IMR-90 (cell line): ENCODE results near the gene NEURL4. TPM values are rescaled to one million over a fixed set of nuclear protein-coding genes. Genes with fewer than 3 reads are reported as not detected.

Source experiments
- ATAC-seq: fragments of 200-7000 bp; cut with Tn5 transposase; 2 replicates; pipeline ENCODE4 v1.9.1; 2020; ENCODE audit warnings: low read depth, mild to moderate bottlenecking, moderate library complexity
- BruUV-seq: library from RNA; stranded (reverse); fragments of 400-500 nt; replicated peaks from 2 replicates; lab custom pipeline; 2021; lab: Mats Ljungman, UMichigan
- CTCF ChIA-PET: fragments of 300-600 bp; formaldehyde crosslinking; extraction: SDS; loops from one replicate; lab custom pipeline; 2021; ENCODE audit warnings: antibody characterized with exemption; lab: Yijun Ruan, JAX
- POLR2A ChIA-PET: fragments of 300-600 bp; sonication (Branson Sonifier 250); formaldehyde crosslinking; loops from one replicate; lab custom pipeline; 2022; ENCODE audit warnings: antibody characterized with exemption; ENCODE audit not compliant: unreplicated experiment; lab: Charles Lee
- DNase-seq: peaks from one replicate; pipeline ENCODE4 v3.0.0; 2013
- H2AFZ ChIP-seq: replicated peaks from 2 replicates; pipeline ENCODE3; 2013; ENCODE audit warnings: low read length, mild to moderate bottlenecking; ENCODE audit not compliant: poor library complexity
- H2AK5ac ChIP-seq: 2 replicates; pipeline ENCODE4 v1.6.1; 2013; ENCODE audit warnings: low read depth, low read length, inconsistent platforms
- H2AK9ac ChIP-seq: replicated peaks from 2 replicates; pipeline ENCODE3; 2013; ENCODE audit warnings: mild to moderate bottlenecking, low read depth, low read length, moderate library complexity; ENCODE audit not compliant: poor library complexity
- H2BK120ac ChIP-seq: 2 replicates; pipeline ENCODE4 v1.6.1; 2013; ENCODE audit warnings: low read depth, low read length, inconsistent platforms
- H2BK15ac ChIP-seq: 3 replicates; pipeline ENCODE4 v1.6.1; 2013; ENCODE audit warnings: low read depth, low read length, inconsistent platforms
- H2BK20ac ChIP-seq: 2 replicates; pipeline ENCODE4 v1.6.1; 2013; ENCODE audit warnings: low read depth, mild to moderate bottlenecking, inconsistent platforms, low read length, moderate library complexity
- H2BK5ac ChIP-seq: 2 replicates; pipeline ENCODE4 v1.6.1; 2013; ENCODE audit warnings: mild to moderate bottlenecking, low read depth, low read length, inconsistent platforms; ENCODE audit not compliant: poor library complexity, severe bottlenecking
- H3K14ac ChIP-seq: replicated peaks from 2 replicates; pipeline ENCODE4 v1.6.1; 2013; ENCODE audit warnings: low read depth, low read length, inconsistent platforms
- H3K18ac ChIP-seq: 2 replicates; pipeline ENCODE4 v1.6.1; 2013; ENCODE audit warnings: low read depth, low read length, control low read depth
- H3K23ac ChIP-seq: 2 replicates; pipeline ENCODE4 v1.6.1; 2013; ENCODE audit warnings: low read depth, low read length, inconsistent platforms
- H3K27ac ChIP-seq: 2 replicates; pipeline ENCODE4 v1.5.1; 2013; ENCODE audit warnings: mild to moderate bottlenecking, control low read depth, low read length; ENCODE audit not compliant: insufficient read depth
- H3K27me3 ChIP-seq: 2 replicates; pipeline ENCODE4 v1.6.1; 2013; ENCODE audit warnings: low read length; ENCODE audit not compliant: control insufficient read depth, insufficient read depth
- H3K36me3 ChIP-seq: 2 replicates; pipeline ENCODE4 v1.6.1; 2013; ENCODE audit warnings: low read length, mixed read lengths; ENCODE audit not compliant: control insufficient read depth, insufficient read depth
- H3K4ac ChIP-seq: 2 replicates; pipeline ENCODE4 v1.6.1; 2013; ENCODE audit warnings: low read depth, low read length, inconsistent platforms
- H3K4me1 ChIP-seq: 2 replicates; pipeline ENCODE4 v1.6.1; 2013; ENCODE audit warnings: low read length, mixed read lengths; ENCODE audit not compliant: control insufficient read depth, insufficient read depth
- H3K4me2 ChIP-seq: 2 replicates; pipeline ENCODE4 v1.6.1; 2013; ENCODE audit warnings: low read depth, mild to moderate bottlenecking, control low read depth, low read length, moderate library complexity
- H3K4me3 ChIP-seq: 2 replicates; pipeline ENCODE4 v1.5.1; 2013; ENCODE audit warnings: low read depth, mild to moderate bottlenecking, control low read depth, low read length, moderate library complexity; ENCODE audit not compliant: insufficient read depth
- H3K56ac ChIP-seq: 2 replicates; pipeline ENCODE4 v1.6.1; 2013; ENCODE audit warnings: low read length, inconsistent platforms; ENCODE audit not compliant: insufficient read depth; ENCODE audit errors: extremely low read depth
- H3K79me1 ChIP-seq, 2 experiments: 2 replicates each; pipeline ENCODE4 v1.6.1; 2013; ENCODE audit warnings: low read length in 2 of 2, inconsistent platforms in 1 of 2, low read depth in 1 of 2
- H3K9ac ChIP-seq: 2 replicates; pipeline ENCODE4 v1.6.1; 2013; ENCODE audit warnings: low read depth, low read length, control low read depth
- H3K9me1 ChIP-seq: 2 replicates; pipeline ENCODE4 v1.6.1; 2013; ENCODE audit warnings: low read length, inconsistent platforms; ENCODE audit not compliant: insufficient read depth
- H3K9me3 ChIP-seq: 2 replicates; pipeline ENCODE4 v1.6.1; 2013; ENCODE audit warnings: low read length; ENCODE audit not compliant: control insufficient read depth, insufficient read depth
- H4K20me1 ChIP-seq: 2 replicates; pipeline ENCODE4 v1.6.1; 2013; ENCODE audit warnings: low read length, inconsistent platforms; ENCODE audit not compliant: insufficient read depth
- H4K5ac ChIP-seq: 2 replicates; pipeline ENCODE4 v1.6.1; 2013; ENCODE audit warnings: mild to moderate bottlenecking, low read depth, low read length, control low read depth
- H4K8ac ChIP-seq, 2 experiments: 2 replicates each; pipeline ENCODE4 v1.6.1; 2013; ENCODE audit warnings: low read depth in 2 of 2, low read length in 2 of 2, control low read depth in 1 of 2, inconsistent platforms in 1 of 2
- H4K91ac ChIP-seq: 2 replicates; pipeline ENCODE4 v1.6.1; 2013; ENCODE audit warnings: low read depth, low read length, inconsistent platforms; ENCODE audit not compliant: insufficient read depth
- BHLHE40 ChIP-seq: fragments of 150-350 bp; IDR thresholded peaks from 2 replicates; pipeline ENCODE4 v1.6.1; 2016; ENCODE audit warnings: mild to moderate bottlenecking, low read depth, low read length
- CEBPB ChIP-seq: IDR thresholded peaks from 2 replicates; pipeline ENCODE4 v1.6.1; 2012; ENCODE audit warnings: low read depth, low read length, improper control_type of control experiment
- CHD1 ChIP-seq: IDR thresholded peaks from 2 replicates; pipeline ENCODE4 v1.6.1; 2012; ENCODE audit warnings: low read depth, low read length, improper control_type of control experiment
- CTCF ChIP-seq: conservative IDR thresholded peaks from 2 replicates; pipeline ENCODE4 v1.5.1; 2012; ENCODE audit warnings: mild to moderate bottlenecking, low read depth, low read length, improper control_type of control experiment
- ELK1 ChIP-seq: fragments of 150-350 bp; IDR thresholded peaks from 2 replicates; pipeline ENCODE4 v1.6.1; 2016; ENCODE audit warnings: low read depth, mild to moderate bottlenecking, low read length, moderate library complexity, borderline replicate concordance
- FOS ChIP-seq: fragments of 150-350 bp; IDR thresholded peaks from 2 replicates; pipeline ENCODE4 v1.6.1; 2016; ENCODE audit warnings: low read depth, low read length
- MAFK ChIP-seq: IDR thresholded peaks from 2 replicates; pipeline ENCODE4 v1.6.1; 2012; ENCODE audit warnings: low read depth, low read length, improper control_type of control experiment
- MAZ ChIP-seq: IDR thresholded peaks from 2 replicates; pipeline ENCODE4 v1.6.1; 2012; ENCODE audit warnings: low read depth, mild to moderate bottlenecking, low read length, improper control_type of control experiment, moderate library complexity, borderline replicate concordance
- MXI1 ChIP-seq: IDR thresholded peaks from 2 replicates; pipeline ENCODE4 v1.6.1; 2012; ENCODE audit warnings: low read depth, mild to moderate bottlenecking, low read length, moderate library complexity, borderline replicate concordance
- NFE2L2 ChIP-seq: fragments of 150-350 bp; IDR thresholded peaks from 2 replicates; pipeline ENCODE4 v1.6.1; 2016; ENCODE audit warnings: low read depth, mild to moderate bottlenecking, low read length
- POLR2A ChIP-seq: IDR thresholded peaks from 2 replicates; pipeline ENCODE4 v1.6.1; 2012; ENCODE audit warnings: mild to moderate bottlenecking, low read depth, low read length
- RAD21 ChIP-seq: IDR thresholded peaks from 2 replicates; pipeline ENCODE4 v1.6.1; 2012; ENCODE audit warnings: low read length, improper control_type of control experiment
- RCOR1 ChIP-seq: IDR thresholded peaks from 2 replicates; pipeline ENCODE4 v1.6.1; 2012; ENCODE audit warnings: mild to moderate bottlenecking, low read length, improper control_type of control experiment; ENCODE audit not compliant: insufficient replicate concordance
- RFX5 ChIP-seq: IDR thresholded peaks from 2 replicates; pipeline ENCODE4 v1.8.0; 2012; ENCODE audit warnings: low read depth, mild to moderate bottlenecking, low read length, moderate library complexity
- SMC3 ChIP-seq: fragments of 150-350 bp; IDR thresholded peaks from 2 replicates; pipeline ENCODE4 v1.6.1; 2016; ENCODE audit warnings: low read depth, mild to moderate bottlenecking, antibody characterized with exemption, low read length, moderate library complexity
- USF2 ChIP-seq: fragments of 150-350 bp; IDR thresholded peaks from 2 replicates; pipeline ENCODE4 v1.6.1; 2017; ENCODE audit warnings: mild to moderate bottlenecking, antibody characterized with exemption, low read length, low read depth
- WGBS, 2 experiments: methylation state at CpG; one replicate each; pipeline versions ENCODE4 v1.1.5 to v1.1.7; 2013; ENCODE audit warnings: missing lambda C conversion rate in 2 of 2; ENCODE audit not compliant: insufficient read length in 1 of 2; ENCODE audit errors: extremely low coverage in 2 of 2; 5-methylcytosine and 5-hydroxymethylcytosine counted together
- dilution Hi-C: fragments of 300-500 bp; cut with HindIII; formaldehyde crosslinking; loops from one replicate; pipeline ENCODE4 v1.14.3; 2018; ENCODE audit warnings: low sequenced_read_pairs; ENCODE audit not compliant: unreplicated experiment
- in situ Hi-C: fragments of 300-500 bp; cut with MboI; formaldehyde crosslinking; loops from 3 replicates; pipeline ENCODE4 v1.14.3; 2019; ENCODE audit warnings: low sequenced_read_pairs, inconsistent platforms, mixed read lengths
- intact Hi-C: fragments of 100-400 bp; cut with micrococcal nuclease; formaldehyde crosslinking; loops from 2 replicates; pipeline ENCODE4 v1.10.0; 2022
- polyA plus RNA-seq, 3 experiments: library from polyadenylated mRNA; depleted of rRNA; stranded (reverse); fragments of >200 nt; gene quantifications; 2 replicates each; pipeline ENCODE4 v1.2.3, GENCODE V29; 2012; ENCODE audit warnings: low replicate concordance in 1 of 3
- total RNA-seq: library from RNA; depleted of rRNA; stranded (reverse); fragments of >200 nt; gene quantifications from 2 replicates; pipeline ENCODE4 v1.2.3, GENCODE V29; 2012

Gene NEURL4
- total and polyA plus RNA-seq, 2 of the 4 experiments (the other 2 are of a cell fraction) = 8.4 to 23.3 TPM

- no TSS peak for BruUV-seq
- H3K9me3 ChIP-seq = no peaks in the 10 kb centered on the region
- in situ Hi-C loops (no loop called here), dilution Hi-C loops (no loop called here), intact Hi-C loops (no loop called here)
- no peak overlapping the region for H4K8ac ChIP-seq
- H2BK15ac ChIP-seq = no peak overlapping the region
- H3K4ac ChIP-seq = no peak overlapping the region
- ATAC-seq = no peak
- H2AK9ac ChIP-seq = no peak overlapping the region
- H4K5ac ChIP-seq = no peak overlapping the region
- TF ChIP-seq BHLHE40 (no peak), MXI1 (no peak), SMC3 (no peak), CTCF (no peak), CHD1 (no peak), ELK1 (no peak), NFE2L2 (no peak), USF2 (no peak), MAFK (no peak), FOS (no peak), RCOR1 (no peak), RAD21 (no peak), MAZ (no peak), POLR2A (no peak), RFX5 (no peak), CEBPB (no peak)
- no peak overlapping the region for H2AK5ac ChIP-seq
- no peak for DNase-seq
- no peaks in the 10 kb centered on the region for H4K20me1 ChIP-seq
- H3K9ac ChIP-seq = no peak overlapping the region
- H2AFZ ChIP-seq = no peak overlapping the region
- H3K4me1 ChIP-seq = peaks cover 2% of the 10 kb centered on the region; the same call in 1 of the 2 replicates
- H3K56ac ChIP-seq = no peak overlapping the region
- no peak overlapping the region for H4K91ac ChIP-seq
- H3K36me3 ChIP-seq = no peaks in the 10 kb centered on the region
- no peak overlapping the region for H3K4me2 ChIP-seq
- WGBS, 2 experiments = 65% methylated on average over 4 of the region's 12 CpGs; no CpG with 5 or more reads in 1 of the 2 experiments
- no peak overlapping the region for H3K27ac ChIP-seq
- H3K14ac ChIP-seq = no peak overlapping the region
- no peak overlapping the region for H3K4me3 ChIP-seq
- H3K79me1 ChIP-seq = no peaks in the 10 kb centered on the region
- H3K9me1 ChIP-seq = no peaks in the 10 kb centered on the region
- H2BK120ac ChIP-seq = no peak overlapping the region
- H2BK20ac ChIP-seq = no peak overlapping the region
- ChIA-PET POLR2A (no interaction called here), CTCF (interaction anchor here (0.6 kb wide), 1 partner anchor 20 kb away, joined by 3 read pairs; no protein-coding TSS in a partner anchor)
- no peak overlapping the region for H3K18ac ChIP-seq
- H3K23ac ChIP-seq = no peak overlapping the region
- peaks cover 59% of the 10 kb centered on the region for H3K27me3 ChIP-seq
- no peak overlapping the region for H2BK5ac ChIP-seq
Observed at GRCh38 chr17:7285679-7286078, 43.5 kb downstream of the NEURL4 start.
